Ishikawa (cell line): ENCODE measurements around the gene TRPV5.

ENCODE experiments used
- EGR1 ChIP-seq: IDR thresholded peaks from 2 replicates; pipeline ENCODE4 v1.6.1; 2012
- TAF1 ChIP-seq: IDR thresholded peaks from 2 replicates; pipeline ENCODE4 v1.6.1; 2012; ENCODE audit warnings: low read depth, mild to moderate bottlenecking
- ZBTB7A ChIP-seq: IDR thresholded peaks from 2 replicates; pipeline ENCODE4 v1.6.1; 2012; ENCODE audit warnings: low read depth
- TF ChIP-seq, protein P1 (sequence below): IDR thresholded peaks from 2 replicates; pipeline ENCODE4 v1.6.1; 2012; ENCODE audit warnings: low read depth, mild to moderate bottlenecking

GRCh38 chr7:142876991-142877910, 56.3 kb downstream of the TRPV5 start:
- TF ChIP-seq ZBTB7A = no peak
- TF ChIP-seq, protein P1, sequence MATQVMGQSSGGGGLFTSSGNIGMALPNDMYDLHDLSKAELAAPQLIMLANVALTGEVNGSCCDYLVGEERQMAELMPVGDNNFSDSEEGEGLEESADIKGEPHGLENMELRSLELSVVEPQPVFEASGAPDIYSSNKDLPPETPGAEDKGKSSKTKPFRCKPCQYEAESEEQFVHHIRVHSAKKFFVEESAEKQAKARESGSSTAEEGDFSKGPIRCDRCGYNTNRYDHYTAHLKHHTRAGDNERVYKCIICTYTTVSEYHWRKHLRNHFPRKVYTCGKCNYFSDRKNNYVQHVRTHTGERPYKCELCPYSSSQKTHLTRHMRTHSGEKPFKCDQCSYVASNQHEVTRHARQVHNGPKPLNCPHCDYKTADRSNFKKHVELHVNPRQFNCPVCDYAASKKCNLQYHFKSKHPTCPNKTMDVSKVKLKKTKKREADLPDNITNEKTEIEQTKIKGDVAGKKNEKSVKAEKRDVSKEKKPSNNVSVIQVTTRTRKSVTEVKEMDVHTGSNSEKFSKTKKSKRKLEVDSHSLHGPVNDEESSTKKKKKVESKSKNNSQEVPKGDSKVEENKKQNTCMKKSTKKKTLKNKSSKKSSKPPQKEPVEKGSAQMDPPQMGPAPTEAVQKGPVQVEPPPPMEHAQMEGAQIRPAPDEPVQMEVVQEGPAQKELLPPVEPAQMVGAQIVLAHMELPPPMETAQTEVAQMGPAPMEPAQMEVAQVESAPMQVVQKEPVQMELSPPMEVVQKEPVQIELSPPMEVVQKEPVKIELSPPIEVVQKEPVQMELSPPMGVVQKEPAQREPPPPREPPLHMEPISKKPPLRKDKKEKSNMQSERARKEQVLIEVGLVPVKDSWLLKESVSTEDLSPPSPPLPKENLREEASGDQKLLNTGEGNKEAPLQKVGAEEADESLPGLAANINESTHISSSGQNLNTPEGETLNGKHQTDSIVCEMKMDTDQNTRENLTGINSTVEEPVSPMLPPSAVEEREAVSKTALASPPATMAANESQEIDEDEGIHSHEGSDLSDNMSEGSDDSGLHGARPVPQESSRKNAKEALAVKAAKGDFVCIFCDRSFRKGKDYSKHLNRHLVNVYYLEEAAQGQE = no peak
- no peak for TF ChIP-seq TAF1
- TF ChIP-seq EGR1 = no peak
